HG03103 (cell line): ENCODE data around the gene PGGHG.

ENCODE experiments used
- ATAC-seq: cut with Tn5 transposase; IDR thresholded peaks from one replicate; pipeline ENCODE4 v1.9.1; 2021; ENCODE audit warnings: low read depth; ENCODE audit not compliant: unreplicated experiment

The PGGHG gene

GRCh38 chr11:268716-269145 lies 20.2 kb upstream of the PGGHG start:
- ATAC-seq, result peak; percentile 34

- ATAC-seq, result peak; percentile 48
These were observed 19.6 kb upstream of the PGGHG start for GRCh38 chr11:269146-269890.

DNA sequence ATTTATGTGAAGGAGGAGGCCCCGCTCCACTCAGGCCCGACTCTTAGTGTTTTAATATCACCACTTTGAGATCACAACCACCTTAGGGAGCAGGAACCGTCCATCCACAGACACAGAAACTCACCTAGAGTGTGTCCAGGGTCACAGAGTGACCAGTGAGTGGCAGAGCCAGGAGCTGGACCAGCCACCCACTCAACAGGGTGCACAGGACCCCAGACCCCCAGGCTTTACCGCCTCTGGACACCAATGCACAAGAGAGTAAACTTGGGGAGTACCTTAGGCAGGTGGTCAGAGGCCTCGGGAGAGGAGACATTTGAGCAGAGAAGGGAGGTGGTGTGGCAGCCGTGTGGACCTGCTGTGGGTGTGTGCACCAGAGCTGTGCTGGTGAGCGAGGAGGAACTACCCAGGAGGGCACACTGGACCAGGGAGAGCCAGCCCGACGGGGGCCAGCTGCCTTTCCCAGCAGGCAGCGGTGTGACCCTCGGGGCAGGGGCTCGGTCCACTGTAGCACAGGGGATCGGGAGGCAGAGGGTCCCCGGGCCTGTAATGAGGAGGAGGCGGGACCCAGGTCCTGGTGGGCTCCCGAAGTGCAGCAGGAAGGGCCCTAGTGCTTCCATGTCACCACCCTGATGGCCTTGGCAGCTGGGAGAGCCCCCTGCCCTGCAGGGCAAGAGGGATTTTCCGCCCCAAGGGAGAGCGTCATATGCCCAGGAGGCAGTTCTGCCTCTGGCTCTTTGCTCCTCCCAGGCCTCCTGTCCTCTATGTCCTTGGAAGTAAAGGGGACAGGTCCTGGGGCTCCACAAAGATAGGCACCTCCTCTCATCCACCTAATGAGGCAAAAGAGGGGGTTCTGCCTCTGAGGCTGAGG lies 18.2 kb upstream of the PGGHG start:
- no peak for ATAC-seq

DNA sequence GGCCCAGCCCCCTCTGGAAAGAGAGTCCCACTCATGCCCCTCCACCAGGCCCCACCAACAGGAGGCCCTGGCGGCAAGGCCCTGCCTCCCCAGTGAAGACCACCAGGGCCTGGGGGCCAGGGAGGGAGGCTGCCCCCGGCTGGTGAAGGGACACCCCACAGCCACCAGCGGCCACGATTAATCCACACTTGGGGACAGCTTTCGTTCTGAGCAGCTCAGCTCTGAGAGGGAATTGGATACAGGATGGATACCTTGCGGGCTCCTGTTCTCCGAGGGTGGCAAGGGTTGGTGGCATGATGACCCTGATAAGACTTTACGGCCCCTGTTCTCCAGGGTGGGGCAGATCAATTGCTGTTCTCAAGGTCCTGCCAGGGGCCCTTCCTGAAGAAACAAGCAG lies 17.6 kb upstream of the PGGHG start:
- ATAC-seq, result no peak

DNA sequence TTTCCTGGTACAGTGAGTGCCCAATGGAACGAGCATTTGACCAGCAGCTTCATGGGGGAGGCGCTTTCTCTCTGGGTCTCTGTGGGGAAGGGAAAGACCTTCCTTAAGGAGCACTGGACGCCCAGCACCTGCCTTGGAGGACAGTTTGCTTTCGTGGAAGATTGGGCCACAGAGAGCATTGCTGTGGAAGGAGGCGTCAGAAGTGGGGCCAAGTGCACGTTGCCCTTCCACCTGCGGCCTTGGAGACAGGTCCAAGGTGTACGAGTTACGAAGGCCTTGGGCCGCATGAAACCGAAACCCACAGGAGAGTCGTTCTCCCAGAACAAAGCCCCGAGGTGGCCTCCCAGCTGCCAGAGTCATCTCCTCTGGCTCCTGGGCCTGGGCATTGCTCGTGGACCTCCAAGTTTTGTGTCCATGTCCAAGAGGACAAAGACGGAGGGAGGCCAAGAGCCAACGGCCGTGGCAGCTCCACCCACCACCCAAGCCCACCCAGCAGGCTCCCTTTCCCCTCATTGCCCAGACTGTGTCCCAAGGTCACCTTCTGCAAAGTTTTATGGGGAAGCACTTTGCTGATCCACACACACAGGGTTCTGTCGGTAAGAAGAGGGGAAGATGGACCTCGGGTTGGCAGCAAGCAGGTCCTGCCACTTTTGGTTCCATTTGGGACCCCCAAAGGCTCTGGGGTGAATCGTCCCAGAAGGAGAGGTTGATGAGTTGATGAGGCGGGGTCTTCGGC lies 16.6 kb upstream of the PGGHG start:
- no peak for ATAC-seq

- ATAC-seq, result no peak
These were observed 16.1 kb upstream of the PGGHG start for GRCh38 chr11:272931-273198.

- no peak for ATAC-seq
These were observed 12.7 kb upstream of the PGGHG start for GRCh38 chr11:276219-276618.

DNA sequence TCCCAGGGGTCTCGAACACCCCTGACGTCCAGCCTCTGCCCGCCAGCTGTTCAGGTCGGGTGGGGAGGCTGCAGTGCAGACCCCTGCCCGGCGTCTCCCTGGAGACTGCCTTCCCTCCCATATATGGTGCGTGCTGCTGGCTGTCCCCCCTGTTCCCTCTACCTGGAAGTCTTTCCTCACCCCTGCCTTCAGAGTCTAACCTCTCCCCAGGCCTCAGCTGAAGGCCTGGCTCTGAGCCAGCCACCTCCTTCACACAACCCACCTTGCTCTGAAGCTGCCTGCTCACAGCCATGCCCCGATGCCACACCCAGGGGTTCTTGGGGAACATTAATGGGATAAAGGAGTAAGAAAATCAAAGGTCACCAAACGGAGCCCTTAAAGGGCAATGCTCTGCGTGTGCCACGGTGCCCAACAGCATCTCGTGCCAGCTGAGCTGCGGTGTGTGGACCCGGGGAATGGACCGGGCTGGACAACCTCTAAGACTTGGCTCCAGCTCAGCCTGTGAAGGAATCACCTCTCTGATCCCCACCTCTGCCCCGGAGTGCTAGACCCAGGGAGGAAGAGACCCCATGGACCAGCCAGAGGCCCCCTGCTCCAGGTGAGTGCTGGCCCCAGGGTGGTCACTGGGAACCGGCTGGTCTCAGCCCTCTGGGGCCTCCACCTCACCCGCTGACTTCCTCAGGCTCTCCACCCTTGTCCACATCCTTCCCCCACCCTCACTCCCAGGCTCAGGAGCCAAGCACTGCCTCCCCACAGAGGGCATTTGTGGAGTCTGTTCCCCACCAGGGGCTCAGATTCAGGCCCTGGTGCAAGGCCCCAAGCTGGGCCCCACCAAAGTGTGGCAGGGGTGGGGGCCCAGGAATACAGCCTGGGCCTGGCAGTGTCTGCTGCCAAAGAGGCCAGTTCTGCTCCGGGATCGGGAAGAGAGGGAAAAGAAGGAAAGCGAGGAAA lies 10.7 kb upstream of the PGGHG start, which contains the start of gene NLRP6:
Gene NLRP6 (plus strand): TSS at position 407 of the 951 bp plus-strand sequence. CDS start 163 bp downstream, at position 570.
- ATAC-seq, result no peak

GRCh38 chr11:279040-279965 lies 9.6 kb upstream of the PGGHG start:
- ATAC-seq, result no peak

DNA sequence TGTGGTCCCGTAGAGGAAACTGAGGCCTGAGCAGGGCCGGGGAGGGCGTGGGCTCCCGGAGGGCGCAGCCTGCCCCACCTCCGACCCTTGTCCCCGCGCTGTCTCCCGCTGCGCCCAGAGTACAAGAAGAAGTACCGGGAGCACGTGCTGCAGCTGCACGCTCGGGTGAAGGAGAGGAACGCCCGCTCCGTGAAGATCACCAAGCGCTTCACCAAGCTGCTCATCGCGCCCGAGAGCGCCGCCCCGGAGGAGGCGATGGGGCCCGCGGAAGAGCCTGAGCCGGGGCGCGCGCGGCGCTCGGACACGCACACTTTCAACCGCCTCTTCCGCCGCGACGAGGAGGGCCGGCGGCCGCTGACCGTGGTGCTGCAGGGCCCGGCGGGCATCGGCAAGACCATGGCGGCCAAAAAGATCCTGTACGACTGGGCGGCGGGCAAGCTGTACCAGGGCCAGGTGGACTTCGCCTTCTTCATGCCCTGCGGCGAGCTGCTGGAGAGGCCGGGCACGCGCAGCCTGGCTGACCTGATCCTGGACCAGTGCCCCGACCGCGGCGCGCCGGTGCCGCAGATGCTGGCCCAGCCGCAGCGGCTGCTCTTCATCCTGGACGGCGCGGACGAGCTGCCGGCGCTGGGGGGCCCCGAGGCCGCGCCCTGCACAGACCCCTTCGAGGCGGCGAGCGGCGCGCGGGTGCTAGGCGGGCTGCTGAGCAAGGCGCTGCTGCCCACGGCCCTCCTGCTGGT lies 8.8 kb upstream of the PGGHG start:
- ATAC-seq, result no peak

- ATAC-seq, result no peak
These were observed 8.0 kb upstream of the PGGHG start for GRCh38 chr11:280706-281485.

GRCh38 chr11:281486-282161 lies 7.3 kb upstream of the PGGHG start:
- no peak for ATAC-seq

- ATAC-seq, result no peak
These were observed 6.8 kb upstream of the PGGHG start for GRCh38 chr11:282171-282570.

DNA sequence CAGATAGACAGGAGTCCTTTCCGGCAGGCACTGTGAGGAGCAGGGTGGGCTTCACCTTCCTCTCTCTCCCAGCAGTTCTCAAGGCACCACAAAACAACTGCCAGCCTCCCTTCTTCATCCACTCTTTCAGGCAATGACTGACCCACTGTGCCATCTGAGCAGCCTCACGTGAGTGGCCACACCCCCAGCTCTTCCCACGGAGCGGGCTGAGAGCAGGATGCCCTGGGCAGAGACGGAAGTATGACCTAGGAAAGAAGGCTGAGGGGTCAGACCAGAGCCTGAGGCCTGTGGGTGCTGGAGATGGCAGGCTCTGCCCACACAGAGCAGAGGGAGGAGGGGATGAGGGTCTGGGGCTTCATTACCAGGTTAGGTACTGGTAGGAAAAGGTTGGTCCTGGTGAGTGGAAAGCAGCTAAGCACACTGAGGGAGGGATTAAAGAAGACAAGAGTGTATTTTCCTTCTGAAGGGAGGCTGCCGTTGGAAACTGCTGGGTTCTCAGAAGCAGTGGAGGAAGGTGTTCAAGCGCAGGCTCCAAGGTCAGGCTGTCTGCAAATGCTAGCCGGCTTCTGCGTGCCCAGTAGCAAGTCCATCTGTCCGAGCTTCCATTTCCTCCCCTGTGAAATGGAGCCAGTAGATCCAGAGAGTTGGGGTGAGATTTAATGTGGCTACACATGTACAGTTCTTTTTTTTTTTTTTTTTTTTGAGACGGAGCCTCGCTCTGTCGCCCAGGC lies 6.1 kb upstream of the PGGHG start:
- ATAC-seq, result no peak

GRCh38 chr11:283405-284104 lies 5.4 kb upstream of the PGGHG start:
- no peak for ATAC-seq
